ENCODE measurements around the gene KRT13.
"Not testable (repeated sequence)": the region's sequence is repeated elsewhere in the genome, so short reads cannot be mapped to it uniquely, and the experiment has no call there.

Gene KRT13

DNA sequence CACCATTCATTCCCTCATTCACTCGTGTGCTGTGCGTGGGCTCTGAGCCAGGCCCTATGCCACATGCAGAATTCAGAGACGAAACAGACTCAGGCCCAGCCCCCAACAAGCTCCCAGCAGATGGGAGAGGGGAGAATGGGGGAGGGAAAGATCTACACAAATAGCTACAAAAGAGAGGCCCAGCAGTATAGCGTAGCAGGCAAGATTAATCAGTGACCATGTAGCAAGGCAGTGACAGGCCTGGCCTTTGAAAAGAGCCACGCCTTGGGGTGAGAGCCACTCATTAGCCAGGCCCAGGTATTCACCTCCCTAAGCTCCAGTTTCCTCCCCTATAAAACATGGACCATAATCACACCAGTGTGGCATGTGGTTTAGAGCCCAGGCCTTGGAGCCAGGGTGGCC, 39.1 kb upstream of the KRT13 start:
- no peak for TF ChIP-seq CTCF (IDR thresholded peaks at IDR 0.05; ENCODE audit: extremely low read depth, missing control alignments)
- DNase-seq (ENCODE audit: low spot score), result no peak

DNA sequence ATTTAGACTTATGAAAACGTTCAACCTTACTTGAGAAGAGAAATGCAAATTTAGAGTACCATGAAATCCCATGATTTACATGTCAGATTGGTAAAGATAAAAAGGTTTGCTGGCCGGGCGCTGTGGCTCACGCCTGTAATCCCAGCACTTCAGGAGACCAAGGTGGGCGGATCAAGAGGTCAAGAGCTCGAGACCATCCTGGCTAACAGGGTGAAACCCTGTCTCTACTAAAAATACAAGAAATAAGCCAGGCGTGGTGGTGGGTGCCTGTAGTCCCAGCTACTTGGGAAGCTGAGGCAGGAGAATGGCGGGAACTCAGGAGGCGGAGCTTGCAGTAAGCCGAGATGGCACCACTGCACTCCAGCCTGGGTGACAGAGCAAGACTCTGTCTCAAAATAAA, 37.4 kb upstream of the KRT13 start:
- DNase-seq (ENCODE audit: low spot score), result not testable (repeated sequence)

DNA sequence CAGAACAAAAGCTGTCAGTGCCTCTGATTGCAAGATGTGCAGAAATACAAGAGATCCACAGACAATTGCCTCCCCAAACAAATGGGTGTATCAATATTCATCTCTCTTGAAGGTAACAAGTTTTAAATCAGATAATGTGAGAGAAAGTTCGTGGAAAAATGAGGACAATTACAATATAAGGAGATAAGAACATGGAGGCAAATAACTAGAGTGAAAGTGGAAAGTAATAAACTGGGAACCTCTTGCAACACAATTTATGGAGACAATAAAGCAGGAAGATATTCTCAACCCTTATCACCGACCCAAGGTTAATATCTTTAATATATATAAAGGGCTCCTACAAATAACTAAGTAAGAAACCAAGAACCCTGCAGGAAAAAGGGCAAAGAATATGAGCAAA, 36.9 kb upstream of the KRT13 start:
- TF ChIP-seq CTCF (IDR thresholded peaks at IDR 0.05; ENCODE audit: extremely low read depth, missing control alignments), result no peak
- no peak for DNase-seq (ENCODE audit: low spot score)

GRCh38 chr17:41540921-41541625, 35.7 kb upstream of the KRT13 start:
- no peak for DNase-seq (ENCODE audit: low spot score)
- TF ChIP-seq CTCF (IDR thresholded peaks at IDR 0.05; ENCODE audit: extremely low read depth, missing control alignments), result no peak

DNA sequence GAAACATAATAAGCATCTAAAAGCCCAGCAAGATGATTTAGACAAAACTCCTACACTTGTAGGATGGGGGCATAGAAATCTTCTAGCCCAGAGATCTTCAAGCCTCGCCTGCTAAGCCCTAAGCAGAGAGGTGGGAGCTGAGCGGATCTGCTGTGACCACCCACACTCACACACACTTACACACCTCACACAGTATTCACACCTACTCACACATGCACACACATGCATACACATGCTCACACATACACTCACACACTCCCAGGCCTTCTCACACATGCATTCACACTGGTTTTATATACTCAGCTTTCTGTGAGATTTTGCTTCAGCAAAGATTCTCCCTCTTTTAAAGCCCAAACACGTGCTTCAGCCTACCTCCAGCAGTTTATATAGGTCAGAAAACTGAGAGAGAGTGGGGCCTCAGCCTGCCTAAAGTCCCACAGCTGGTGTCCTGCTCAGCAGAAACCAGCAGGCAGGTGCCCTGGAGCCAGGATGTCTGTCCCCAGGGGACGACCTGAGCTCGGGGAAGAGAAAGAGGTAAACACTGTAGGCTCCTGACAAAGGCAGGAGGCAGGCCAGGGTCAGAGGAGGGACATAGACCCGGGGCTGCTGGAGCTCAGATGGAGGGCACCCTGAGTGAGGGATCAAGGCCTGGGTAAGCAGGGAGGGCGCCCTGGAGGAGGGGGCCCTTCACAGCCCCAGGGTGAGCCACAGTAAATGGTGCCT, 34.7 kb upstream of the KRT13 start:
- DNase-seq (ENCODE audit: low spot score), result no peak

GRCh38 chr17:41539071-41539492, 33.7 kb upstream of the KRT13 start:
- no peak for TF ChIP-seq CTCF (IDR thresholded peaks at IDR 0.05; ENCODE audit: extremely low read depth, missing control alignments)
- DNase-seq (ENCODE audit: low spot score), result no peak

More for the DNA sequence above, 34.7 kb upstream of the KRT13 start:
- no peak for TF ChIP-seq CTCF (IDR thresholded peaks at IDR 0.05; ENCODE audit: extremely low read depth, missing control alignments)

DNA sequence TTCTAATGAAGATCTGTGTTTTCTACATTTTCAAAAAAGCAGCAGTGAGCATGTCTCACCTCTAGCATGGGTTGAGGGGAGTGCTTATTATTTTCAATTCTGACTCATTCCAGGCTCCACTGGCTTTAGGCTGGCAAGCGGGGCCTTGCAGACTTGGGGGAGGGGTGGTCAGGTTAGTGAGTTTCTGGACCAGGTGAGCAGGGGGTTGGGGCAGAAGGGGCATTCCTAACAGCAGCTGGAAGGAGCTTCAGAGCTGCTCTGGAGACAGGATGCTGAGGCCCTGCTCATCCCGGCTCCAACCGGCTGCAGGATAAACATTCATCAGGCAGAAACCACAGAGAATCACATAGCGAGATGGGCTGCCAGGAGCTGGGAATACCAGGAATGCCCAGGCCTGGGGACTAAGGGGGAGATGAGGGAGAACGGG, 33.2 kb upstream of the KRT13 start:
- no peak for DNase-seq (ENCODE audit: low spot score)
- no peak for TF ChIP-seq CTCF (IDR thresholded peaks at IDR 0.05; ENCODE audit: extremely low read depth, missing control alignments)
